NCI-H82 treated with DMSO at 0.1 percent for 48 hours (cell line): ENCODE measurements around the gene FAM107B.

Experiments used
- DNase-seq: peaks from one replicate; lab custom pipeline; 2025; ENCODE audit not compliant: unreplicated experiment; lab: John Stamatoyannopoulos, UW

Gene FAM107B

GRCh38 chr10:14470920-14471319, 303.8 kb downstream of the FAM107B start:
- no peak for DNase-seq

DNA sequence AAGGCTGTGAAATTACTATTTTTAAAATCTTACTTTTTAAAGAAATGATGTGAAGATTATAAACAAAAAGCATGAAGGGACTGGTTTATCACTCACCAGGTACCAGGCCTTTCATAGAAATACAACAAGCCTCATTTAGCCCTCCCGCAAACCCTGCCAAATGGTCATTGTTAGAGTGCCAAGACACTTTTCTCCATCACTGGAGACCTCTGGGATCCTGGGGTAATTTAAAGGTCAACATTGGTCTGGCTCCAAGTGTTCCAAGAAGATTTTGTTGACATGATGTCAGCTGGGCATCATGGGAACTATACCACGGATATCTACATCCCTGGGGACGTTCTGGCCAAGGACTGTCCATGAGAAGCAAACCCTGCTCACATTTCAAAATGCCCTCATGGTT, 306.0 kb downstream of the FAM107B start:
- DNase-seq = no peak
